Activated CD8-positive, alpha-beta memory T cell treated with anti-CD3 and anti-CD28 coated beads, Interleukin-2, amount 50 U/mL, for 1 hour (primary cell): ENCODE results near the gene APOL6.
"Not testable (repeated sequence)": the region's sequence is repeated elsewhere in the genome, so short reads cannot be mapped to it uniquely, and the experiment has no call there.

Experiments
- DNase-seq: peaks from one replicate; pipeline ENCODE4 v3.0.0-alpha.2; 2020; ENCODE audit errors: extremely low read depth

The APOL6 gene

GRCh38 chr22:35637254-35637653 lies 11.0 kb upstream of the APOL6 start:
- DNase-seq = no peak

GRCh38 chr22:35638001-35638400 lies 10.2 kb upstream of the APOL6 start:
- no peak for DNase-seq

- no peak for DNase-seq
Measured at GRCh38 chr22:35638410-35638809, 9.8 kb upstream of the APOL6 start.

- DNase-seq = no peak
Measured at GRCh38 chr22:35641494-35642120, 6.6 kb upstream of the APOL6 start.

- no peak for DNase-seq
Measured at GRCh38 chr22:35642305-35642741, 5.9 kb upstream of the APOL6 start.

- DNase-seq = no peak
Measured at GRCh38 chr22:35643991-35644390, 4.3 kb upstream of the APOL6 start.

- DNase-seq = no peak
Measured at GRCh38 chr22:35645646-35646045, 2.6 kb upstream of the APOL6 start.

- no peak for DNase-seq
Measured at GRCh38 chr22:35649026-35649553, 844 bp downstream of the APOL6 start.

GRCh38 chr22:35649636-35650250 lies 1.5 kb downstream of the APOL6 start:
- DNase-seq = no peak

- DNase-seq = no peak
Measured at GRCh38 chr22:35651085-35651484, 2.8 kb downstream of the APOL6 start.

GRCh38 chr22:35653824-35654223 lies 5.6 kb downstream of the APOL6 start:
- no peak for DNase-seq

- DNase-seq = no peak
Measured at GRCh38 chr22:35656284-35656752, 8.1 kb downstream of the APOL6 start.

GRCh38 chr22:35657571-35658312 lies 9.5 kb downstream of the APOL6 start:
- no peak for DNase-seq

- DNase-seq = peak; percentile 42
Measured at GRCh38 chr22:35660291-35661127, 12.3 kb downstream of the APOL6 start.

- no peak for DNase-seq
Measured at GRCh38 chr22:35661464-35661863, 13.2 kb downstream of the APOL6 start.

GRCh38 chr22:35662914-35663313 lies 14.7 kb downstream of the APOL6 start:
- no peak for DNase-seq

- no peak for DNase-seq
Measured at GRCh38 chr22:35663371-35663770, 15.1 kb downstream of the APOL6 start.

GRCh38 chr22:35664955-35665587 lies 16.8 kb downstream of the APOL6 start:
- DNase-seq = no peak

GRCh38 chr22:35666699-35667098 lies 18.5 kb downstream of the APOL6 start:
- not testable (repeated sequence) for DNase-seq

- no peak for DNase-seq
Measured at GRCh38 chr22:35674335-35674734, 26.1 kb downstream of the APOL6 start.

- not testable (repeated sequence) for DNase-seq
Measured at GRCh38 chr22:35676065-35676464, 27.8 kb downstream of the APOL6 start.
